ENCODE measurements around the gene INPP5A.

The INPP5A gene

GRCh38 chr10:132645630-132646442 lies 108.2 kb downstream of the INPP5A start:
- H3K9me3 ChIP-seq (ENCODE audit: control insufficient read depth, insufficient read depth, low read length): no peaks in the 10 kb centered on the region
- H4K20me1 ChIP-seq (ENCODE audit: control insufficient read depth, insufficient read depth, low read depth, low read length): no peaks in the 10 kb centered on the region
- H3K4me1 ChIP-seq (ENCODE audit: control insufficient read depth, low read length): no peaks in the 10 kb centered on the region
- H3K79me2 ChIP-seq (ENCODE audit: control insufficient read depth, low read length): no peaks in the 10 kb centered on the region
- TF ChIP-seq, protein P1, sequence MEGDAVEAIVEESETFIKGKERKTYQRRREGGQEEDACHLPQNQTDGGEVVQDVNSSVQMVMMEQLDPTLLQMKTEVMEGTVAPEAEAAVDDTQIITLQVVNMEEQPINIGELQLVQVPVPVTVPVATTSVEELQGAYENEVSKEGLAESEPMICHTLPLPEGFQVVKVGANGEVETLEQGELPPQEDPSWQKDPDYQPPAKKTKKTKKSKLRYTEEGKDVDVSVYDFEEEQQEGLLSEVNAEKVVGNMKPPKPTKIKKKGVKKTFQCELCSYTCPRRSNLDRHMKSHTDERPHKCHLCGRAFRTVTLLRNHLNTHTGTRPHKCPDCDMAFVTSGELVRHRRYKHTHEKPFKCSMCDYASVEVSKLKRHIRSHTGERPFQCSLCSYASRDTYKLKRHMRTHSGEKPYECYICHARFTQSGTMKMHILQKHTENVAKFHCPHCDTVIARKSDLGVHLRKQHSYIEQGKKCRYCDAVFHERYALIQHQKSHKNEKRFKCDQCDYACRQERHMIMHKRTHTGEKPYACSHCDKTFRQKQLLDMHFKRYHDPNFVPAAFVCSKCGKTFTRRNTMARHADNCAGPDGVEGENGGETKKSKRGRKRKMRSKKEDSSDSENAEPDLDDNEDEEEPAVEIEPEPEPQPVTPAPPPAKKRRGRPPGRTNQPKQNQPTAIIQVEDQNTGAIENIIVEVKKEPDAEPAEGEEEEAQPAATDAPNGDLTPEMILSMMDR (IDR thresholded peaks at IDR 0.05; ENCODE audit: low read depth, low read length, poor library complexity, severe bottlenecking): no peak
- TF ChIP-seq EZH2phosphoT487 (IDR thresholded peaks at IDR 0.05; ENCODE audit: borderline replicate concordance, low read length): no peak
- H3K27me3 ChIP-seq (ENCODE audit: control insufficient read depth, low read length): no peaks in the 10 kb centered on the region
- H3K4me2 ChIP-seq (ENCODE audit: low read length): no peak overlapping the region
- no peaks in the 10 kb centered on the region for H3K9me2 ChIP-seq (replicated peaks; ENCODE audit: control insufficient read depth, low read length)
- H3F3A ChIP-seq (ENCODE audit: control insufficient read depth, insufficient read depth): no peaks in the 10 kb centered on the region
- H3K4me3 ChIP-seq (ENCODE audit: low read length): no peak overlapping the region
- H3K27ac ChIP-seq (ENCODE audit: low read depth, low read length): no peak overlapping the region
- H3K36me3 ChIP-seq (ENCODE audit: control insufficient read depth, low read length): no peaks in the 10 kb centered on the region

DNA sequence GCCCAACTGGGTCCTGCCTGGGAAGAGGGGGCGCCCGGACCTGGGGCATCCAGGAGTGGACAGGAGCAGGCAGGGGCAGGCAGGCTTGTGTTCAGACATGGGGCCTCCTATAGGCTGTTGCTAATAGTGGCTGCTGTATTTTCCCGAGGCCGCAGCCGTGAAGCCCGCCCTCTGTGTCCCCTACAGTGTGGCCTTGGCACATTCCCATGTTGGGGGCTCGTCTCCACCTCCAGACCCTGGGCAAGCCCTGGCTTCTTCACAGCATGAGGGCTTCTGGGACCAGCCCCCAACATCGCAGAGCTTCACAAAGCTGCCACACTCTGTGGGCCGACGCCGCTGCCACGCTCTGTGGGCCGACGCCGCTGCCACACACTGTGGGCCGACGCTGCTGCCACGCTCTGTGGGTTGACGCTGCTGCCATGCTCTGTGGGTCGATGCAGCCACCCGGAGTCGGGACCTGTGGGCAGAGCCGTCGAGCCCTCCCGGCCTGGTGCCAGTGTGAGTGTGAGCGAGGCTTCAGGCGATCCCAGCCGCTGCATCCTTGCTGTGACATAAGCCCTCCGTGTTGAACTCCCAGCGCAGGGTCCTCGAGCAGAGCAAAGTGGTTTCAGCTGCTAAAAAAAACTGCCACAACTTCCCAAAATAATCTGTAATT lies 109.0 kb downstream of the INPP5A start:
- no peaks in the 10 kb centered on the region for H3K27me3 ChIP-seq (ENCODE audit: control insufficient read depth, low read length)
- H3K36me3 ChIP-seq (ENCODE audit: control insufficient read depth, low read length): no peaks in the 10 kb centered on the region
- H3K4me2 ChIP-seq (ENCODE audit: low read length): no peak overlapping the region
- H3K27ac ChIP-seq (ENCODE audit: low read depth, low read length): no peak overlapping the region
- H3K79me2 ChIP-seq (ENCODE audit: control insufficient read depth, low read length): no peaks in the 10 kb centered on the region
- H3K4me3 ChIP-seq (ENCODE audit: low read length): no peak overlapping the region
- H4K20me1 ChIP-seq (ENCODE audit: control insufficient read depth, insufficient read depth, low read depth, low read length): no peaks in the 10 kb centered on the region
- TF ChIP-seq, protein P1 (IDR thresholded peaks at IDR 0.05; ENCODE audit: low read depth, low read length, poor library complexity, severe bottlenecking): no peak
- no peak for TF ChIP-seq EZH2phosphoT487 (IDR thresholded peaks at IDR 0.05; ENCODE audit: borderline replicate concordance, low read length)
- H3K9me2 ChIP-seq (replicated peaks; ENCODE audit: control insufficient read depth, low read length): no peaks in the 10 kb centered on the region
- H3K4me1 ChIP-seq (ENCODE audit: control insufficient read depth, low read length): no peaks in the 10 kb centered on the region
- no peaks in the 10 kb centered on the region for H3F3A ChIP-seq (ENCODE audit: control insufficient read depth, insufficient read depth)
- H3K9me3 ChIP-seq (ENCODE audit: control insufficient read depth, insufficient read depth, low read length): no peaks in the 10 kb centered on the region

- H3F3A ChIP-seq (ENCODE audit: control insufficient read depth, insufficient read depth): no peaks in the 10 kb centered on the region
- TF ChIP-seq EZH2phosphoT487 (IDR thresholded peaks at IDR 0.05; ENCODE audit: borderline replicate concordance, low read length): no peak
- TF ChIP-seq, protein P1 (IDR thresholded peaks at IDR 0.05; ENCODE audit: low read depth, low read length, poor library complexity, severe bottlenecking): no peak
- no peak overlapping the region for H3K4me2 ChIP-seq (ENCODE audit: low read length)
- H3K4me1 ChIP-seq (ENCODE audit: control insufficient read depth, low read length): no peaks in the 10 kb centered on the region
- H3K9me2 ChIP-seq (replicated peaks; ENCODE audit: control insufficient read depth, low read length): no peaks in the 10 kb centered on the region
- no peaks in the 10 kb centered on the region for H3K27me3 ChIP-seq (ENCODE audit: control insufficient read depth, low read length)
- H3K79me2 ChIP-seq (ENCODE audit: control insufficient read depth, low read length): no peaks in the 10 kb centered on the region
- H3K36me3 ChIP-seq (ENCODE audit: control insufficient read depth, low read length): no peaks in the 10 kb centered on the region
- H3K9me3 ChIP-seq (ENCODE audit: control insufficient read depth, insufficient read depth, low read length): no peaks in the 10 kb centered on the region
- H4K20me1 ChIP-seq (ENCODE audit: control insufficient read depth, insufficient read depth, low read depth, low read length): no peaks in the 10 kb centered on the region
- no peak overlapping the region for H3K4me3 ChIP-seq (ENCODE audit: low read length)
- no peak overlapping the region for H3K27ac ChIP-seq (ENCODE audit: low read depth, low read length)
Measured at GRCh38 chr10:132647424-132647823, 109.8 kb downstream of the INPP5A start.

Data from DOHH2 (cell line).